Measurements from ENCODE around the gene GMDS. TPM values are rescaled to one million over a fixed set of nuclear protein-coding genes. Genes with fewer than 3 reads are reported as not detected.

The GMDS gene
- total RNA-seq, 1 experiment from 2014 or later, result 35.0 TPM

- DNase-seq (ENCODE audit: low spot score) (no peak), ATAC-seq (no peak)
- Mint-ChIP-seq H3K4me3 (no peak overlapping the region), H3K4me1 (peaks cover 50% of the 10 kb centered on the region), H3K27me3 (ENCODE audit: low read depth) (no peaks in the 10 kb centered on the region), H3K27ac (no peak overlapping the region), H3K36me3 (peaks cover 7% of the 10 kb centered on the region), H3K9me3 (peaks cover 10% of the 10 kb centered on the region)
- TF ChIP-seq, protein P1, sequence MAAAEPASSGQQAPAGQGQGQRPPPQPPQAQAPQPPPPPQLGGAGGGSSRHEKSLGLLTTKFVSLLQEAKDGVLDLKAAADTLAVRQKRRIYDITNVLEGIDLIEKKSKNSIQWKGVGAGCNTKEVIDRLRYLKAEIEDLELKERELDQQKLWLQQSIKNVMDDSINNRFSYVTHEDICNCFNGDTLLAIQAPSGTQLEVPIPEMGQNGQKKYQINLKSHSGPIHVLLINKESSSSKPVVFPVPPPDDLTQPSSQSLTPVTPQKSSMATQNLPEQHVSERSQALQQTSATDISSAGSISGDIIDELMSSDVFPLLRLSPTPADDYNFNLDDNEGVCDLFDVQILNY (CRISPR knock-in tag; IDR thresholded peaks at IDR 0.05), result no peak
- TF ChIP-seq NR3C1 (CRISPR knock-in tag; conservative IDR thresholded peaks at IDR 0.05; ENCODE audit: low read depth), result no peak
- no peak for TF ChIP-seq TP53 (CRISPR knock-in tag; IDR thresholded peaks at IDR 0.05)
- TF ChIP-seq, protein P2, sequence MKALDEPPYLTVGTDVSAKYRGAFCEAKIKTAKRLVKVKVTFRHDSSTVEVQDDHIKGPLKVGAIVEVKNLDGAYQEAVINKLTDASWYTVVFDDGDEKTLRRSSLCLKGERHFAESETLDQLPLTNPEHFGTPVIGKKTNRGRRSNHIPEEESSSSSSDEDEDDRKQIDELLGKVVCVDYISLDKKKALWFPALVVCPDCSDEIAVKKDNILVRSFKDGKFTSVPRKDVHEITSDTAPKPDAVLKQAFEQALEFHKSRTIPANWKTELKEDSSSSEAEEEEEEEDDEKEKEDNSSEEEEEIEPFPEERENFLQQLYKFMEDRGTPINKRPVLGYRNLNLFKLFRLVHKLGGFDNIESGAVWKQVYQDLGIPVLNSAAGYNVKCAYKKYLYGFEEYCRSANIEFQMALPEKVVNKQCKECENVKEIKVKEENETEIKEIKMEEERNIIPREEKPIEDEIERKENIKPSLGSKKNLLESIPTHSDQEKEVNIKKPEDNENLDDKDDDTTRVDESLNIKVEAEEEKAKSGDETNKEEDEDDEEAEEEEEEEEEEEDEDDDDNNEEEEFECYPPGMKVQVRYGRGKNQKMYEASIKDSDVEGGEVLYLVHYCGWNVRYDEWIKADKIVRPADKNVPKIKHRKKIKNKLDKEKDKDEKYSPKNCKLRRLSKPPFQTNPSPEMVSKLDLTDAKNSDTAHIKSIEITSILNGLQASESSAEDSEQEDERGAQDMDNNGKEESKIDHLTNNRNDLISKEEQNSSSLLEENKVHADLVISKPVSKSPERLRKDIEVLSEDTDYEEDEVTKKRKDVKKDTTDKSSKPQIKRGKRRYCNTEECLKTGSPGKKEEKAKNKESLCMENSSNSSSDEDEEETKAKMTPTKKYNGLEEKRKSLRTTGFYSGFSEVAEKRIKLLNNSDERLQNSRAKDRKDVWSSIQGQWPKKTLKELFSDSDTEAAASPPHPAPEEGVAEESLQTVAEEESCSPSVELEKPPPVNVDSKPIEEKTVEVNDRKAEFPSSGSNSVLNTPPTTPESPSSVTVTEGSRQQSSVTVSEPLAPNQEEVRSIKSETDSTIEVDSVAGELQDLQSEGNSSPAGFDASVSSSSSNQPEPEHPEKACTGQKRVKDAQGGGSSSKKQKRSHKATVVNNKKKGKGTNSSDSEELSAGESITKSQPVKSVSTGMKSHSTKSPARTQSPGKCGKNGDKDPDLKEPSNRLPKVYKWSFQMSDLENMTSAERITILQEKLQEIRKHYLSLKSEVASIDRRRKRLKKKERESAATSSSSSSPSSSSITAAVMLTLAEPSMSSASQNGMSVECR (CRISPR knock-in tag; IDR thresholded peaks at IDR 0.05; ENCODE audit: borderline replicate concordance), result no peak
- no peak for TF ChIP-seq PRRX2 (CRISPR knock-in tag; IDR thresholded peaks at IDR 0.05)
- TF ChIP-seq, protein P3, sequence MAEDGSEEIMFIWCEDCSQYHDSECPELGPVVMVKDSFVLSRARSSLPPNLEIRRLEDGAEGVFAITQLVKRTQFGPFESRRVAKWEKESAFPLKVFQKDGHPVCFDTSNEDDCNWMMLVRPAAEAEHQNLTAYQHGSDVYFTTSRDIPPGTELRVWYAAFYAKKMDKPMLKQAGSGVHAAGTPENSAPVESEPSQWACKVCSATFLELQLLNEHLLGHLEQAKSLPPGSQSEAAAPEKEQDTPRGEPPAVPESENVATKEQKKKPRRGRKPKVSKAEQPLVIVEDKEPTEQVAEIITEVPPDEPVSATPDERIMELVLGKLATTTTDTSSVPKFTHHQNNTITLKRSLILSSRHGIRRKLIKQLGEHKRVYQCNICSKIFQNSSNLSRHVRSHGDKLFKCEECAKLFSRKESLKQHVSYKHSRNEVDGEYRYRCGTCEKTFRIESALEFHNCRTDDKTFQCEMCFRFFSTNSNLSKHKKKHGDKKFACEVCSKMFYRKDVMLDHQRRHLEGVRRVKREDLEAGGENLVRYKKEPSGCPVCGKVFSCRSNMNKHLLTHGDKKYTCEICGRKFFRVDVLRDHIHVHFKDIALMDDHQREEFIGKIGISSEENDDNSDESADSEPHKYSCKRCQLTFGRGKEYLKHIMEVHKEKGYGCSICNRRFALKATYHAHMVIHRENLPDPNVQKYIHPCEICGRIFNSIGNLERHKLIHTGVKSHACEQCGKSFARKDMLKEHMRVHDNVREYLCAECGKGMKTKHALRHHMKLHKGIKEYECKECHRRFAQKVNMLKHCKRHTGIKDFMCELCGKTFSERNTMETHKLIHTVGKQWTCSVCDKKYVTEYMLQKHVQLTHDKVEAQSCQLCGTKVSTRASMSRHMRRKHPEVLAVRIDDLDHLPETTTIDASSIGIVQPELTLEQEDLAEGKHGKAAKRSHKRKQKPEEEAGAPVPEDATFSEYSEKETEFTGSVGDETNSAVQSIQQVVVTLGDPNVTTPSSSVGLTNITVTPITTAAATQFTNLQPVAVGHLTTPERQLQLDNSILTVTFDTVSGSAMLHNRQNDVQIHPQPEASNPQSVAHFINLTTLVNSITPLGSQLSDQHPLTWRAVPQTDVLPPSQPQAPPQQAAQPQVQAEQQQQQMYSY (CRISPR knock-in tag; IDR thresholded peaks at IDR 0.05), result no peak
- TF ChIP-seq MYBL2 (CRISPR knock-in tag; IDR thresholded peaks at IDR 0.05), result no peak
- TF ChIP-seq NFYB (CRISPR knock-in tag; conservative IDR thresholded peaks at IDR 0.05; ENCODE audit: low read depth), result no peak
- no peak for TF ChIP-seq TCF7 (CRISPR knock-in tag; IDR thresholded peaks at IDR 0.05; ENCODE audit: low read depth)
- no peak for TF ChIP-seq ESRRA (CRISPR knock-in tag; IDR thresholded peaks at IDR 0.05; ENCODE audit: borderline replicate concordance)
- TF ChIP-seq, protein P4, sequence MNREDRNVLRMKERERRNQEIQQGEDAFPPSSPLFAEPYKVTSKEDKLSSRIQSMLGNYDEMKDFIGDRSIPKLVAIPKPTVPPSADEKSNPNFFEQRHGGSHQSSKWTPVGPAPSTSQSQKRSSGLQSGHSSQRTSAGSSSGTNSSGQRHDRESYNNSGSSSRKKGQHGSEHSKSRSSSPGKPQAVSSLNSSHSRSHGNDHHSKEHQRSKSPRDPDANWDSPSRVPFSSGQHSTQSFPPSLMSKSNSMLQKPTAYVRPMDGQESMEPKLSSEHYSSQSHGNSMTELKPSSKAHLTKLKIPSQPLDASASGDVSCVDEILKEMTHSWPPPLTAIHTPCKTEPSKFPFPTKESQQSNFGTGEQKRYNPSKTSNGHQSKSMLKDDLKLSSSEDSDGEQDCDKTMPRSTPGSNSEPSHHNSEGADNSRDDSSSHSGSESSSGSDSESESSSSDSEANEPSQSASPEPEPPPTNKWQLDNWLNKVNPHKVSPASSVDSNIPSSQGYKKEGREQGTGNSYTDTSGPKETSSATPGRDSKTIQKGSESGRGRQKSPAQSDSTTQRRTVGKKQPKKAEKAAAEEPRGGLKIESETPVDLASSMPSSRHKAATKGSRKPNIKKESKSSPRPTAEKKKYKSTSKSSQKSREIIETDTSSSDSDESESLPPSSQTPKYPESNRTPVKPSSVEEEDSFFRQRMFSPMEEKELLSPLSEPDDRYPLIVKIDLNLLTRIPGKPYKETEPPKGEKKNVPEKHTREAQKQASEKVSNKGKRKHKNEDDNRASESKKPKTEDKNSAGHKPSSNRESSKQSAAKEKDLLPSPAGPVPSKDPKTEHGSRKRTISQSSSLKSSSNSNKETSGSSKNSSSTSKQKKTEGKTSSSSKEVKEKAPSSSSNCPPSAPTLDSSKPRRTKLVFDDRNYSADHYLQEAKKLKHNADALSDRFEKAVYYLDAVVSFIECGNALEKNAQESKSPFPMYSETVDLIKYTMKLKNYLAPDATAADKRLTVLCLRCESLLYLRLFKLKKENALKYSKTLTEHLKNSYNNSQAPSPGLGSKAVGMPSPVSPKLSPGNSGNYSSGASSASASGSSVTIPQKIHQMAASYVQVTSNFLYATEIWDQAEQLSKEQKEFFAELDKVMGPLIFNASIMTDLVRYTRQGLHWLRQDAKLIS (CRISPR knock-in tag; IDR thresholded peaks at IDR 0.05; ENCODE audit: borderline replicate concordance), result no peak
- TF ChIP-seq KAT7 (CRISPR knock-in tag; IDR thresholded peaks at IDR 0.05; ENCODE audit: borderline replicate concordance), result no peak
- no peak for TF ChIP-seq ZBTB21 (CRISPR knock-in tag; IDR thresholded peaks at IDR 0.05; ENCODE audit: borderline replicate concordance)
- no peak for TF ChIP-seq JAZF1 (CRISPR knock-in tag; IDR thresholded peaks at IDR 0.05)
- TF ChIP-seq RORB (CRISPR knock-in tag; IDR thresholded peaks at IDR 0.05), result no peak
- TF ChIP-seq MXD4 (CRISPR knock-in tag; IDR thresholded peaks at IDR 0.05; ENCODE audit: borderline replicate concordance), result no peak
- POLR2A ChIA-PET, result no interaction called here
- CTCF ChIA-PET, result interaction anchor here (0.8 kb wide), 1 partner anchor 11 kb away, joined by 3 read pairs; no protein-coding TSS in a partner anchor
These were observed 519.0 kb downstream of the GMDS start for GRCh38 chr6:1726341-1726768.

All from WTC11 (cell line).